ENCODE results near the gene RIMS1. TPM values are rescaled to one million over a fixed set of nuclear protein-coding genes. Genes with fewer than 3 reads are reported as not detected.

The RIMS1 gene
- total and polyA plus RNA-seq, 2 donors (not counting 1 experiment from before 2014, with no cell fraction given): not detected

GRCh38 chr6:72218125-72218524 is 331.8 kb downstream of the RIMS1 start:
- Mint-ChIP-seq H3K9me3 (ENCODE audit: insufficient read depth) (no peaks in the 10 kb centered on the region), H3K27ac (no peak overlapping the region), H3K4me3 (no peak overlapping the region), H3K27me3 (no peaks in the 10 kb centered on the region), H3K4me1 (no peaks in the 10 kb centered on the region)
- DNase-seq: no peak
- H3K79me2 ChIP-seq (ENCODE audit: control insufficient read depth, insufficient read depth, low read length): no peaks in the 10 kb centered on the region
- no peaks in the 10 kb centered on the region for H3K27me3 ChIP-seq (replicated peaks in 1 of 4; ENCODE audit: control extremely low read depth in 1 of 4, control insufficient read depth in 3 of 4, insufficient read depth in 4 of 4, low read length in 3 of 4)
- H3K9ac ChIP-seq (ENCODE audit: low read length): no peak overlapping the region
- H4K20me1 ChIP-seq (ENCODE audit: control insufficient read depth, insufficient read depth, low read length, poor library complexity, severe bottlenecking): no peaks in the 10 kb centered on the region
- H3K4me1 ChIP-seq (ENCODE audit: control insufficient read depth in 2 of 2, insufficient read depth in 2 of 2, low read length in 2 of 2): no peaks in the 10 kb centered on the region
- TF ChIP-seq EZH2 (IDR thresholded peaks at IDR 0.05; ENCODE audit: borderline replicate concordance, insufficient read depth, low read depth, low read length, poor library complexity, severe bottlenecking) (no peak), CTCF (IDR thresholded peaks at IDR 0.05) (no peak)
- no peaks in the 10 kb centered on the region for H3K36me3 ChIP-seq (replicated peaks in 1 of 2; ENCODE audit: control extremely low read depth in 1 of 2, control insufficient read depth in 1 of 2, extremely low read depth in 1 of 2, insufficient read depth in 2 of 2, low read length in 1 of 2)
- intact Hi-C loops (cut with micrococcal nuclease): no loop called here
- H3K9me3 ChIP-seq (ENCODE audit: control extremely low read depth in 1 of 3, control insufficient read depth in 2 of 3, insufficient read depth in 1 of 3, low read length in 2 of 3): no peaks in the 10 kb centered on the region
- ChIA-PET CTCF (no interaction called here), POLR2A (no interaction called here)
- no peak overlapping the region for H3K27ac ChIP-seq (ENCODE audit: low read length in 2 of 2)
- H2AFZ ChIP-seq (ENCODE audit: insufficient read depth, low read depth, low read length, poor library complexity, severe bottlenecking): no peak overlapping the region
- ATAC-seq (ENCODE audit: low read depth): no peak
- WGBS (ENCODE audit: insufficient coverage): 47% methylated on average over 2 of the region's 2 CpGs
- no peak overlapping the region for H3K4me3 ChIP-seq (ENCODE audit: control extremely low read depth in 1 of 5, extremely low read depth in 1 of 5, insufficient read depth in 1 of 5, low read depth in 2 of 5, low read length in 4 of 5)
- no peak overlapping the region for H3K4me2 ChIP-seq (replicated peaks; ENCODE audit: low read depth, low read length, poor library complexity, severe bottlenecking)

GRCh38 chr6:72219536-72219935 is 333.2 kb downstream of the RIMS1 start:
- no peak overlapping the region for H2AFZ ChIP-seq (ENCODE audit: insufficient read depth, low read depth, low read length, poor library complexity, severe bottlenecking)
- no peak overlapping the region for H3K4me3 ChIP-seq (ENCODE audit: control extremely low read depth in 1 of 5, extremely low read depth in 1 of 5, insufficient read depth in 1 of 5, low read depth in 2 of 5, low read length in 4 of 5)
- ATAC-seq (ENCODE audit: low read depth) (no peak), DNase-seq (no peak)
- no peaks in the 10 kb centered on the region for H3K9me3 Mint-ChIP-seq (ENCODE audit: insufficient read depth)
- H4K20me1 ChIP-seq (ENCODE audit: control insufficient read depth, insufficient read depth, low read length, poor library complexity, severe bottlenecking): no peaks in the 10 kb centered on the region
- no peaks in the 10 kb centered on the region for H3K79me2 ChIP-seq (ENCODE audit: control insufficient read depth, insufficient read depth, low read length)
- no peaks in the 10 kb centered on the region for H3K27me3 Mint-ChIP-seq
- no peak overlapping the region for H3K27ac Mint-ChIP-seq
- no peak overlapping the region for H3K4me2 ChIP-seq (replicated peaks; ENCODE audit: low read depth, low read length, poor library complexity, severe bottlenecking)
- no peak overlapping the region for H3K9ac ChIP-seq (ENCODE audit: low read length)
- H3K9me3 ChIP-seq (ENCODE audit: control extremely low read depth in 1 of 3, control insufficient read depth in 2 of 3, insufficient read depth in 1 of 3, low read length in 2 of 3): no peaks in the 10 kb centered on the region
- POLR2A ChIA-PET: no interaction called here
- H3K4me1 ChIP-seq (ENCODE audit: control insufficient read depth in 2 of 2, insufficient read depth in 2 of 2, low read length in 2 of 2): no peaks in the 10 kb centered on the region
- no peaks in the 10 kb centered on the region for H3K36me3 ChIP-seq (replicated peaks in 1 of 2; ENCODE audit: control extremely low read depth in 1 of 2, control insufficient read depth in 1 of 2, extremely low read depth in 1 of 2, insufficient read depth in 2 of 2, low read length in 1 of 2)
- no peaks in the 10 kb centered on the region for H3K27me3 ChIP-seq (replicated peaks in 1 of 4; ENCODE audit: control extremely low read depth in 1 of 4, control insufficient read depth in 3 of 4, insufficient read depth in 4 of 4, low read length in 3 of 4)
- intact Hi-C loops (cut with micrococcal nuclease): no loop called here
- TF ChIP-seq CTCF (IDR thresholded peaks at IDR 0.05): no peak
- TF ChIP-seq EZH2 (IDR thresholded peaks at IDR 0.05; ENCODE audit: borderline replicate concordance, insufficient read depth, low read depth, low read length, poor library complexity, severe bottlenecking): no peak
- no peaks in the 10 kb centered on the region for H3K4me1 Mint-ChIP-seq
- H3K4me3 Mint-ChIP-seq: no peak overlapping the region
- CTCF ChIA-PET: no interaction called here
- no peak overlapping the region for H3K27ac ChIP-seq (ENCODE audit: low read length in 2 of 2)

Measured in B cell (primary cell).